ENCODE measurements around the gene MS4A15.
"Not testable (repeated sequence)": the region's sequence is repeated elsewhere in the genome, so short reads cannot be mapped to it uniquely, and the experiment has no call there.

Gene MS4A15, protein sequence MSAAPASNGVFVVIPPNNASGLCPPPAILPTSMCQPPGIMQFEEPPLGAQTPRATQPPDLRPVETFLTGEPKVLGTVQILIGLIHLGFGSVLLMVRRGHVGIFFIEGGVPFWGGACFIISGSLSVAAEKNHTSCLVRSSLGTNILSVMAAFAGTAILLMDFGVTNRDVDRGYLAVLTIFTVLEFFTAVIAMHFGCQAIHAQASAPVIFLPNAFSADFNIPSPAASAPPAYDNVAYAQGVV

DNA sequence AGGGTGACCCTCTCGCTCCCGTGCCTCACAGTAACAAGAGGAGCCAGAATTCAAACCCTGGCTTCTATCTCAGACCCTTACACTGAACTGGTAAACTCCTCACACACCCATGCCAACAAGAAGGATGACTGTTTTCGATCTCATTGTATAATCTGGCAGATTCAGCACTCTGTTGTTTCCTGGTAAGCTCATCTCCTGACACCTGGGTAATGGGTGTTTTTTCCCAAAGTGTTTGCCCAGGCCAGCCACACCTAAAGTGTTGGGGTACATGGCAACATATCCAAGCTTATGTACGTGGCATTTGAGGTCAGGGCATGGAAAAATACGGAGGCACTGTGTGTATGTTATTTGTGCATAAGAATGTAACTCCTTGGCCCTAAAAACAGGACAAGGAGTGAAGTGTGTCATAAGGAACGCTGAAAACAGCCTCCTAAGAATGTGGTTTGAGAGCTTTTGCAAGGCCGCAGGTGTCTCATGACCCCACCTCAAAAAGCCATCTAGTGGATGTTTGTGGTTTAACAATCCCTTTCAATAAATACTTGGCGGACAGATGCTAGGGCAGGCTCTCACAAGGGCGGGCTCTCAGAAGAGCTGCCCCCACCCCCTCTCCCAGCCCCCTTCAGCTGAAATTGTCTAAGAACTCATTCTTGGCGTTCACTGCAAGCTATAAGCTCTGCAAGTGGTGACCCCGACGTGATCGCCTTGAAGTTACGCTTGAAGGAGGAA is at the start of gene MS4A15:
Gene MS4A15 (plus strand): TSS at position 561 of the 726 bp plus-strand sequence. CDS start 6,867 bp downstream, outside the sequence.
- DNase-seq = no peak

DNA sequence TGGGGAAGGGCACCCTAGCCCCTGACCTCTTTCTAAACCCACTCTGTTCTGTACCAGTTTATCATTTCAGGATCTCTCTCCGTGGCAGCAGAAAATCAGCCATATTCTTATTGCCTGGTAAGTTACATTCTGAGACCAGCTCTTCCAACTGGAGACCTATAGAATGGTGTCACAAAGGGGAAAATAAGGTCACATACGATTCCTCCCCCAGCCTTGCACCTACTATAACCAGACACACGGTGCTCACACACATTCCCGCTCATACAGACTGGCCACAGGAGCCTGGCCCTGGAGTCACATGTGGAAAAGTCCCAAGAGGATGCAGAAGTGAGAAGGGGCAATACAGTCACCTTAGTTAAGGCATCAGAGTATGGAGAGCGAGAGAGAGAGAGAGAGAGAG is 49.7 kb upstream of the MS4A15 start:
- no peak for DNase-seq

DNA sequence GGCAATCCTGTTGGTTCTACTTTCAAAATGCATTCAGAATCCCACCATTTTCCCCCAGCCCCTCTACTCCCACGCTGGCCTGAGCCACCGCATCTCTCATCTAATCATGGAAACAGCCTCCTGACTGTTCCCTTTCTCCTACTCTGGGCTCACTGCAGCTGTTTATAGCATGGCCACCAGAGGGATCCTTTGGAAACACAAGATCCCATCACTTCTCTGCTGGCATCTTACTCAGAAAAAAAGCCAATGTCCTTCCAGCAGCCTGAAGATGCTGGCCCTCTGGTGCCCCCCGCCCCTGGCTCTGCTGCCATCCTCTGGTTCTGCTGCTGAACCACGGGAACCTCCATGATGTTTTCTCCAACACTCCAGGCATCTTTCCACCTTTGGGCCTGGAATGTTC is 46.2 kb upstream of the MS4A15 start:
- no peak for DNase-seq

DNA sequence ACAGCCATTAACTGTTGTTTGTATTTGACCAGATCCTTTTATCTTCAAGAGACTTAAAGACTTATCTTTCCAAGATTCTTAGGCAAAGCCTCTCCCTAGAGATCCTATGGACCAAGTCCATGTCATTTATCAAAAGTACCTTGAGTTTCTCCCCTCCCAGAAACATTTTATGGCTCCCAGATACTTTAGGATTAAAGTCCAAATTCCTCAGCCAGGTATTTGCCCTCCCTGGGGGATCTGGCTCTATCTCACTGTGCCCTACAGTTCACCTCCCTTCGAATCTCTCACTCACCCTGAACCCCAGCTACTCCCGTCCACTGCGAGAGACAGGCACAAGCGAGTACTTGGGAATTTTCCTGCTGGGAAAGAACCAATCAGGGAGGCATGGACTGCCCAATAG is 45.4 kb upstream of the MS4A15 start:
- no peak for DNase-seq

DNA sequence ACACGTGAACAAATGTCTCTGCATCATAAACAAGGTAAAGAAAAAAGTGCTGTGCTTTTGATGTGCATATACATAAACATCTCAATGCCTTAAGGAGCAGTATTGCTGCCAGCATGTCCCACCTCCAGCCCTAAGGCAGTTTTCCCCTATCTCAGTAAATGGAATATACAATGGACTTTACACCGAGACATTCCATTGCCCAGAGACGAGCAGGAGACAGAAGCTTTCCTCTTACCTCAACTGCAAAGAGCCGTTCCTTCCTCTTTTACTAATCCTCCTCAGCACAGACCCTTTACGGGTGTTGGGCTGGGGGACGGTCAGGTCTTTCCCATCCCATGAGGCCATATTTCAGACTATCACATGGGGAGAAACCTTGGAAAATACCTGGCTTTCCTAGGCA is 43.2 kb upstream of the MS4A15 start:
- DNase-seq = not testable (repeated sequence)

DNA sequence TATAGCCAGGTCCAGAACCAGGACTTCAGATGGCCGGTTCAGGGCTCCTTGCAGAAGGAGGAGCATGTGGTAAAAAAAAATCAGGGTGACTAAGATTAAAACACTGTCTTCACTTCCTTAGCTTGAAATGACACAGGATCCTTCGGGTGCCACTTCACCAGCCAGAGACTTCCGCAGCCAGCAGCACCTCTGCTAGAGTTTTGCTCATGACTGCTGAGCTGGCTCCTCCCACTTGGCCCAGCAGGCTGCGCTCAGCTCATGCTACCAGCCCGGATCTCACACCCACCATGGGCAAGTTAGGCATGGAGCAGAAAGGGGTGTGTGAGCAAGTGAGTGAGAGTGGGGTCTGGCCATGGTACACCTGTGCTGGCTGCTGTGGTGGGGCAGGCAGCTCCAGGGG is 38.7 kb upstream of the MS4A15 start:
- no peak for DNase-seq

DNA sequence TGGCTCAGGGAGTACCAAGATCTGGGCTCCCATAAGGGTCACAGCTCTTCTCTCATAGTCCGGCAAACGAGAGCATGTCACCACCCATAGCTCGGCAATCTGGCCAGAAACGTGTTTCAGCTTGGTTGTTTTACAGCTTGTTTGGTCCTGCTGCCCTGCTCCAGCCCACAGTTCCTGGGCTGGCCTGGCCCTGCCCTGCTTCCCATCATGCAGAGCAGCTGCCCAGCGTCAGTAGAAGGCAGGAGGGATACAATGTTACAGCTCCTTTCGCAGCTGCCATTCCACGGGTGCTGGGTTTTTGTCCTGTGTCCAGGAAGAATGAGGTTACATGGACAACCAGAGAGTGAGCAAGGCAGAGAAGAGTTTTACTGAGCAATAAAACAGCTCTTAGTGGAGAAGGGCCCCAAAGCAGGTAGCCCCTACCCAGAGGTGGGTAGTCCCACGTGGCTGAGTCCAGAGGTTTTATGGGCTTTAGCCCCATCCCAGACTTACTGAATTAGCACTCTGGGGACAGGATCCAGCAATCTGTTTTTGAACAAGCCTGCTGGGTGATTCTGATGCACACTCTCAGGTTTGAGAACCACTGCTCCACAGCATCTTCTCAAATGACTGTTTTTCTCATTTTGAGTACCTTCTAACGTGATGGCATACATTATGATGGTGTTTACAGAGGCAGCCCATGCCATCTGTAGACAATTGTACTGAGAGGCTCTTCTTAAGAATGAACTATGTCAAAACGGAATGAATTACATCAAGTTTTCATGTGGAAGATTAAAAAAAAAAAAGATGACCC is 37.9 kb upstream of the MS4A15 start:
- no peak for DNase-seq

DNA sequence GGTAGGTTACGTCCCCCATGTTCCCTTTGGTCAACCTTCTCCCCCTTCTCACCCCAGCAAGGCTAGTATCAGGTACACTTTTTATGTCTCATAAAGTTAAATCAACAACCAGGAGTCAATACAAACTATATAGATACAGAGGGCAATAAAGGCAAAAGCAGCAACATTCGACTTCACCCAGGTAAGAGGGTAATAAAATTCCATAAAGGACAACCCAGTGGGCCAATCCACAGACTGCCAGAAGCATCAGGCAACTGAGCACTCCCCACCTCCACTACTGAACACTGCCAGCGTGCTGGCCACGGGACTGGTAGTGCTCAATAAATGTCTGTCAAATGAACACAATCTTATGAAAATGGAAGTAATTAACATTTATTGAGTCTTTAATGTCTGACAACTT is 37.3 kb upstream of the MS4A15 start:
- no peak for DNase-seq

DNA sequence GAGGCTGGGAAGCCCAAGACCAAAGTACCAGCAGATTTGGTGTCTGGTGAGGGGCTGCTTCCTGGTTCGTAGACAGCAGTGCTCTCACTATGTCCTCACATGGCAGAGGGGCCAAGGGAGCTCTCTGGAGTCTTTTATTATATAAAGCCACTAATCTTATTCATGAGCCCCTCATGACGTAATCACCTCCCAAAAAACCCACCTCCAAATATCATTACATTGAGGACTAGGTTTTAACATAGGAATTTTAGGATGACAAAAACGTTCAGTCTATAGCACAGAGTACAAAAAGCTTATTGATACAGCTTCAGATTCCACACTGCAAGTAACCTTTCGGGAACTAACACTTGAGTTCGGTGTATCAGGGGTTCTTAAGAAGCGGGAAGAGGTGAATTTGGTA is 36.2 kb upstream of the MS4A15 start:
- no peak for DNase-seq

DNA sequence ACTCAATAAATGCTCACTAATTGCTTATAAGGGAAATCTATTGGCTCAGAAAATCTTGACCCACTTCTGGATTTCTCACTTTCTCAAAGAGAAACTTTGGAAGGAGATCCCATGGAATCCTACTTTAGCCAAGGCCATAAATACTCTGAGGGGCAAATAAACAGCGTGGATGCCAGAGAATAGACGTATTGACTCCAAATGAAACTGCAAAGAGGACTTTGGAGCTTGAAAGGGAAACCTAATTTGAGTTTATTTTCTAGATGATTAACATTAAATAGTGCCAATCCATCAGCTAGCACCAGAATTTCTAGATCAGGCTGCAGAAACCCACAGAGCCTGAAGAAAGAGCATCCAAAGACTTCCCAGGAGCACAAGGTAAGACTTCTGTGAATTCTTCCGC is 32.2 kb upstream of the MS4A15 start, which contains the start of gene MS4A18:
Gene MS4A18 (plus strand): TSS at position 301 of the 400 bp plus-strand sequence.
- DNase-seq = no peak

DNA sequence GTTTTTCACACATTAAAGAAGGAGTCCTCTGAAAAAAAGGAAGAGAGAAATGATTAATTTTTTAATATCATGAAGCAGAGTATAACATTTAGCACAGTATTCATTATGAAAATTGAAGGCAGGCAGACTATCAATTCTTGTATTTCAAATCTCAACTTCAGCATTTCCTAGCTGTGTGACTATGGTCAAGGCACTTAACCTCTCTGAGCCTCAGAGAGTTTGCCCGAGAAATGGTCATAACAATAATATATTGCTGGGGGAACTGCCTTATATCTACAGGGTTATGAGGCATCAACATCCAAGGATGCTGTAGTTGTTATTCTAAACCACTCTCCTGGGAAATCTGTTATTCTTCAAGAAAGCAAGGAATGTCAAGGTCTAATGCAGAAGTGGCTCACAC is 31.1 kb upstream of the MS4A15 start:
- no peak for DNase-seq

DNA sequence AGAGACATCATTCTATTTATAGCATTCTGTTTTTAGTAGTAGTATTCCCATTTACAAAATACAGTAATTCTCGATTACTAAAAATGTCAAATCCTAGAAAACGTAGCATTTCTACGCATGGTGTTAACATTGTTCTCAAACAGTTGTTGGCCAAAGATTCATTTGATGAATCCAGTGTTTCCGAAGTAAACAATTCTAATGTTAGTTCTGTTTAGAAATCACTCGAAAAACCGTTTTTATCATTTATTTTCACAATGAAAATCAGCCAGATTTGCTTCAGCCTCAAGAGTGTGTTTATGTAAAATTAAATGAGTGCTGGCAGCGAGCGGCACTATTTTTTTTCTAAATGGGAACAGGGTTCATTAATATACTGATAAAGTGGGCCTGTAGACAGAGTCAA is 25.1 kb upstream of the MS4A15 start:
- DNase-seq = no peak

DNA sequence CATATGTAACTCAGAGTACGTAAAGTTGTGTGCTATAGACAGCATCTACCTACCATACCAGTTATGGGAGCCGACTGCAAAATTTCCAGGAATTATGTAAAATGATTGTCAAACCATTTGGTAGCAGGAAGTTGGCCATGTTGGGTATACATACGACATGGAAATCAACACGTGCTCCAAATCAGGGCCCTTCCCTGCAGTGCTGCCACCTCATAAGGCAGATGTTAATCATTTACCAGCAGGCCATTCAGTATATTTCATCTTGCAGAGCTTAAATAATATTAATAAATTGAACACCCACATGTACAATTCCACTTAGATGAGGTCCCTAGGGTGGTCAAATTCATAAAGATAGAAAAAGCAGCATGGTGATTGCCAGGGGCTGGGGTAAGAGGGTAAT is 22.4 kb upstream of the MS4A15 start:
- no peak for DNase-seq

DNA sequence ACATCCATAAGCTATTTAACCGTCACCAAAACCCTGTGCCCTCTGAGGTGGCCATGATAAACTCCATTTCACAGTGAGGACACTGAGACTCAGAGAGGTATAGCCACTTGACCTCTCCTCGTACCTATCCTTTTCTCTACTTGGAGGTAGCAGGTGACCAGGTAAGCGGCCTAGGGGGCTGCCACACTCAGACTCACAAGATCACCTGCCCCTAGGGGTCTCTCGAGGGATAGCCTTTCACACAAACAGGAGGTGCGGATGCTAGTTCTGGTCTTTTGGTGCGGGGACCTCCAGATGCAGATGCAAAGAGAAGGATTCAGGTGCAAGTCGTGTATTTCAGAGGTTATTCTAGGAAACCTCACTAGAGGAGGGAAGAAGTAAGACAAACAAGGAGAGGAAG is 17.6 kb upstream of the MS4A15 start:
- DNase-seq = no peak

DNA sequence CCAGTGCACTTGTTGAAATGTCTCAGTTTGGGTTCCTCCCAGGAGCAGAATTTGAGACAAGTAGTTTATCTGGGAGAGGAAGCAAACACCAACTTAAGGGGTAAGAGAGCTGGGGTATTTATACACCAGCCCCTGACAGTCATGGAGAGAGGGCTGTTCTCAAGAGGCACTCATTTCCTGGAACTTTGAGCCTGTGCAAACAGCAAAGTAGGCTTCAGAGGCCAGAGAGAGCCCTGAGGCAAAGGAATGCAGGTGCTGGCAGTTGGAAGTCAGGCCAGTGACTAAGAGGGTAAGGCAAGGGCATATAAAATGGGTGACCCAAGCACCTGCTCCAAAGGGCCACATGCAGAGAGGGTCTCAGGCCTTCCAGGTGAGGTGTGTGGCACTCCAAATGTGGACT is 16.1 kb upstream of the MS4A15 start:
- no peak for DNase-seq

DNA sequence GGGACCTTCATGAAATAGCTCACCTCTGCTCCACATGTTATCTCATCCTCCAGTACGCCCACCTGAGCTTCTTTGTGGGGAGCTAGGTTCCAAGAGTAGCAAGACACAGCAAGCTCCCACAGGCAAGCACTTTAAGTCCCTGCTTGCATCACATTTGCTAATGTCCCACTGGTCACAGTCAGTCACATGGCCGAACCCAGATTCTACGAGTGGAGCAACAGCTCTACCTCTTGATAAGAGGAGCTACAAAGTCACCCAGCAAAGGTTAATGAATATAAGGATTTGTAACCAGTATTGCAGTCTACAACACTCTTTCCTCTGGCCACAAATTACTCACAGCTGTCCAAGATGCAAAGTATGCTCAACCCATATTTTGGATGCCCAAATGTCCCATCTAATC is 15.2 kb upstream of the MS4A15 start:
- no peak for DNase-seq

DNA sequence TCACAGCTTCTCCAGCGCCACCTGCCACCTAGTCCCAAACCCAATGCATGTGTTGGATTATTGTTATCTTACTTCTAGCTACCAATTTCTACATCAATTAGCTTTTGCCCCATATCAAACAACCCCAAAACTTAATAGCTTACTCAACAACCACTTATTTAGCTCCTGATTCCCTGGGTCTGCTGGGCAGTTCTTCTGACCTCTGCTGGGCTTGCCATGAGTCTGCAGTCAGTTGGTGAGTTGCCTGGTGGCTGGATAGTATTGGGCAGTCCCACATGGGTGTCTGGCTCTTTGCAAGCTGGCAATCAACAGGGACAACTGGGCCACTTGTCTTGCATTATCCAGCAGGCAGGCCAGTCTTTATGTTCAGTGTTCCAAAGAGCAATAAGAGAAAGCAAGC is 13.6 kb upstream of the MS4A15 start:
- no peak for DNase-seq

DNA sequence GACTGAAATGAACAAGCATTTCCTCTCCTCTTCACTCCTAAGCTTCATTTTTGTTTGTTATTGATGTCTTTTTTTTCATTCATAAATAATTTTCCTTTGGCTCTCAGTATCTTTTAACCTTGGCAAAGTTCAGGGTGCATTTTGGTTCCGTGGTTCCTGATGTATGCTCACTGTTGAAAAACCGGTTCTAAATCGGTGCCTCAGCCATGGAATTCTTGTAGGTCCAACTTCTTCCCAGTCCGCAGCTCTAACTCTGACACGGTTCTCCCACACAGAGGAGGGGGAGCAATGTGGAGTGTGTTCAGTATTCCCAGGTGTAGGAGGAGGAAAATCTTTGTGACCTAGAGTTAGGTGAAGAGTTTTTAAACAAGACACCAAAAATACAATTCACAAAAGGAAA is 12.6 kb upstream of the MS4A15 start:
- DNase-seq = no peak

DNA sequence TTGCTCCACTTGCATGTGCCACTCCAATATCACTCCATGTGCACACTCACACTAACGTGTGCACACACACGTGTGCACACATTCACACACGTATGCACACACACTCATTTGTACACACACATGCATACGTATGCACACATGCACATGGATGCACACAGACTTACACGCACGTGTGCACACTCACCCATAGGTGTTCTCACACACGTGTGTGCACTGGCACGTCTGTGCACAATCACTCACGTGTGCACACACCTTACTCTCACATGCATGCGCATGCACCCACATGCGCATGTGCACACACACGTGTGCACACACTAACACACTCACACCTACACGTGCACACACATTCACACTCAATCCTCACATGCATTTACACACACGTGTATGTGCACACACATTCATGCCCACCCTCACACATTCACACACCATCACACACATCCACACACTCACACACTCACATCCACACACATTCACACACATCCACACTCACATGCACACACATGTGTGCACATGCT is 9.3 kb upstream of the MS4A15 start:
- no peak for DNase-seq

DNA sequence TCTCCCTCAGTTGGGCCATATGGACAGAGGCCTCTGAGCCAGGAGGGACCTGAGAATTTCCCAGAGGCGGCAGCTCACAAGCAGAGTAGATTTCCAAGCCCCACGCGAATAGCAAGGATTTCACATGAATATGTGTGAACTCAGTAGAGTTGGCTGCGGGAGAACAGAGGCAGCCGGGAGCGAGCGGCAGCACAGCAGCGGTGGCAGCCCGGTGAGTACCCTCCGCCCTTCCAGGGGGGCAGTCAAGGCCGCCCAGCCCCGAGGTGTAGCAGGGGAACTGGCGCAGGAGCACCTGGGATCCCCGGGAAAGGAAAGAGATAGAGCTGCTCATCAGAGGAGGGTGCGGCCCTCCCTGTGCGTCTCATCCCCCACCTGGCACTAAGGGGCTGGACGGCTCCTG is 8.4 kb upstream of the MS4A15 start:
- DNase-seq = no peak

DNA sequence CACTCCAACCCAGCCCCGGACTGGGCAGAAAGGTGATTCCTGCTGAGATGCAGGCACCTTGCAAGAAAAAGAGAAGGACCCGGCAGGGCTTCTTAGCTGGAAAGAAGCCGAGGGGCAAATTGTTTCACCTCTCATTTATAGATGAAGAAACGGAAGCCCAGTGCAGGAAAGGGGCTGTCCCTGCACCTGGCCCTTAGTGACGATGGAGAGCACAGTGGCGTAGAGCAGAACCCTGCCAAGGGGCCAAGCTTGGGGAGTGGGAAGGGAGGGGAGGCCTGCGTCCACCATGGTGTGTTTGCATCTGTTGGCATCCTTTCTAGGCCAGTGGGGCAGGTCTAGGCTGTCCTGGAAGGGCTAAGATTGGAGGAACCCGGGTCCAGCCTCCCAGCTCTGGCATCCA is 7.8 kb upstream of the MS4A15 start:
- DNase-seq = no peak

DNA sequence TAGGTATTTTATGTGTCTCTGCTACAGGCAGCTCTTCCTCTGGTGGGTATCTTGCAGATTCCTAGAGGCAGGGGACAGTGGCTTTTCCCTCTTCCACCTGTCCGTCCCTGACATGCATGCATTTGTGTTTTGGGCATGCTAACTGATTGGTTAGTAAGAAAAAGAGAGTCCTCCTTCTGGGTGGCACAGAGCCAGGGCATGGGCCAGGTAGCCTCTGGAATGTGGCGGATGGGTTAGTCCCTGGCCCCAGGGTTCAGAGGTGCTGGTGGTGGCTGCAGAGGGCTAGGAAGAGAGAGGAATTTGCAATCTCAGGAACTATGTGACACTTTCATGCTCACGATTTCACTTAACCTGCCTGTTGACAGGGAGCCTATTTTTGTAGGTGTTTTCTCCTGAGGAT is 5.8 kb upstream of the MS4A15 start:
- DNase-seq = no peak

DNA sequence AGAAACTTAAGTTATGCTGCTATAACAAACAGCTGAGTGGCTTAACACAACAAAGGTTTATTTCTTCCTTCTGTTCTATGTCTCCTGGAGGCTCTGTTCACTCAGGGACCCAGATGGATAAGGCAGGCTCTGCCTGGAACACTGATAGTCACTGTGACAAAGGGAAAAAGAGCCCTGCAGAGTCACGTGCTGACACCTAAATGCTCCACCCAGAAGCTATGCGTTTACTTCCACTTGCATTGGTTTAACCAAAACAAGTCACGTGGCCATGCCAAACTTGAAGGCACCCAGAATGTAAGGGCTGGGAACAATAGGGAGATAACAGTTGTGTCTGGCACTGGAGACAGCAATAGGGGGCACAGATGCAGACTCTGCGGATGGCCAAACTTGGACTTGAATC is 3.4 kb upstream of the MS4A15 start:
- no peak for DNase-seq

DNA sequence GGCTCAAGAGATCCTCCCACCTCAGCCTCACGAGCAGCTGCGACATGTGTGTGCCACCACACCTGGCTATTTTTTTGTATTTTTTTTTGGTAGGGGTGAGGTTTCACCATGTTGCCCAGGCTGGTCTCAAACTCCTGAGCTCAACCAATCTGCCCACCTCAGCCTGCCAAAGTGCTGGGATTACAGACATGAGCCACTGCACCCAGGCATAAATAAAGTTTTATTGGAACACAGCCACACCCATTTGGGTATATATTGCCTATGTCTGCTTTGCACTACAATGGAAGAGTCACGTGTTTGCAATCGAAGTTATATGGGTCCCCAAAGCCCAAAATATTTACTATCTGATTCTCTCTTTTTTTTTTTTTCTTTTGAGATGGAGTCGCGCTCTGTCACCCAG is 1.8 kb upstream of the MS4A15 start:
- DNase-seq = no peak

All from activated CD4-positive, CD25-positive, alpha-beta regulatory T cell treated with anti-CD3 and anti-CD28 coated beads, Interleukin-2, amount 50 U/mL, for 72 hours (primary cell).